ENCODE results near the gene COL4A1. TPM values are rescaled to one million over a fixed set of nuclear protein-coding genes. Genes with fewer than 3 reads are reported as not detected.

The COL4A1 gene
- total RNA-seq, 1 experiment from 2014 or later, result 269 TPM

- Histone ChIP-seq H3K4me1 (no peaks in the 10 kb centered on the region), H3K9me3 (replicated peaks) (no peaks in the 10 kb centered on the region), H3K4me3 (no peak overlapping the region), H3K36me3 (peaks cover 7% of the 10 kb centered on the region; the same call in 1 of the 2 replicates), H3K27ac (no peak overlapping the region), H3K27me3 (no peaks in the 10 kb centered on the region)
- no peak for DNase-seq
Measured at GRCh38 chr13:110290826-110291225, 16.1 kb downstream of the COL4A1 start.

GRCh38 chr13:110290153-110290552 is 16.8 kb downstream of the COL4A1 start:
- no peak for DNase-seq
- H3K4me1 ChIP-seq, result no peaks in the 10 kb centered on the region
- H3K27ac ChIP-seq, result no peak overlapping the region
- no peaks in the 10 kb centered on the region for H3K9me3 ChIP-seq (replicated peaks)
- H3K27me3 ChIP-seq, result no peaks in the 10 kb centered on the region
- peaks cover 10% of the 10 kb centered on the region; the same call in 1 of the 2 replicates for H3K36me3 ChIP-seq
- no peak overlapping the region for H3K4me3 ChIP-seq

GRCh38 chr13:110289661-110290060 is 17.3 kb downstream of the COL4A1 start:
- no peak overlapping the region for H3K27ac ChIP-seq
- H3K27me3 ChIP-seq, result no peaks in the 10 kb centered on the region
- no peaks in the 10 kb centered on the region for H3K4me1 ChIP-seq
- no peak for DNase-seq
- H3K36me3 ChIP-seq, result peaks cover 11% of the 10 kb centered on the region; the same call in 1 of the 2 replicates
- H3K9me3 ChIP-seq (replicated peaks), result no peaks in the 10 kb centered on the region
- no peak overlapping the region for H3K4me3 ChIP-seq

GRCh38 chr13:110289174-110289573 is 17.8 kb downstream of the COL4A1 start:
- H3K36me3 ChIP-seq, result peaks cover 13% of the 10 kb centered on the region; the same call in 1 of the 2 replicates
- DNase-seq, result no peak
- no peaks in the 10 kb centered on the region for H3K9me3 ChIP-seq (replicated peaks)
- H3K4me3 ChIP-seq, result no peak overlapping the region
- H3K4me1 ChIP-seq, result 0 out of 2 replicates have a peak, but pooled peaks cover 4% of the 10 kb centered on the region
- no peak overlapping the region for H3K27ac ChIP-seq
- no peaks in the 10 kb centered on the region for H3K27me3 ChIP-seq

DNA sequence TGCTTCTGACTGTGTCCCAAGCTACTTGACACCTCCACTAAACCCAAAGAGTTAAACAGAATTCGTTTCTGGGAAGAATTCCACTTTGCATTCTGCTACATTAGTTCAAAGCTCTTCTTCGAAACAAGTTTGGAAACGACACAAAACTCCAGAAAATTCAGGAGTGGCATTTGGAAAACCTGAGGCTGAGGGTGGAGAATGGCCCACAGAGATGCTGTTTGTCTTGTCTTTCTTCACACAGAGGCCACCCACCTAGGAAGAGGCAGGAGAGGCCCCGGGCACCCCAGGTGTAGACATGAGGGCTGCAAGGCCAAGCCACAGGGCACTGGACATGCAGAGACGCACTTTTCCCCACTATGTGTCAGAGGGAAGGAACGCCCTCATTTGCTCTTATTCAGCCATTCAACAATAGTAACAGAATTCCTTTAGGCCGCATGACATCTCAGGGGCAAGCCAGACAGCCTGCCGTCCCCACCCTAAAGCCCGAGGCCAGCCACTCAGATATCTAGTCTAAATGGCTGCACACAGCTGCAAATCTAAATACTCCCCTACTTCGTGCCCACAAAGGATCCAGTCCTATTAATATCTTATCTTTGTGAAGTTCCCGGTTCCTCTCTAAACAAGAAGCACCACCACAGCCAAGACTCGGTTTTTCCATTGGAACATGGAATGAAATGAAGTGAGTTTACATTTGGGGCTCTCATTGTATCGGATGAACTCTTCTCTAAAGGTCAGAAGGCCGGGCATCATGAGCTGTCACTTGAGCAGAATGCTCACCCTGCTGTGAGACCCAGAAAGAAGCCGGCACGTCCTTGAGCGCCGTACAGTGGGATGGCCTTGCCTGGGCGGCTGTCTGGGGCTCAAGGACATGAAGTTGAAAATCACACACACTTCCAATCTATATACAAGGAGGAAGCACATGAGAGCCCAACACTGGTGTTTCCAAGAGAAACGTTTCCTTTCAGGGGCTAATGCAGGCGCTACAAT is 19.8 kb downstream of the COL4A1 start:
- H3K9me3 ChIP-seq (replicated peaks), result no peaks in the 10 kb centered on the region
- H3K36me3 ChIP-seq, result peaks cover 20% of the 10 kb centered on the region
- H3K4me3 ChIP-seq, result no peak overlapping the region
- H3K27ac ChIP-seq, result no peak overlapping the region
- H3K27me3 ChIP-seq, result no peaks in the 10 kb centered on the region
- H3K4me1 ChIP-seq, result 0 out of 2 replicates have a peak, but pooled peaks cover 4% of the 10 kb centered on the region
- DNase-seq, result no peak

GRCh38 chr13:110285991-110286832 is 20.7 kb downstream of the COL4A1 start:
- Histone ChIP-seq H3K27me3 (no peaks in the 10 kb centered on the region), H3K27ac (no peak overlapping the region), H3K36me3 (peaks cover 24% of the 10 kb centered on the region), H3K4me3 (no peak overlapping the region), H3K9me3 (replicated peaks) (no peaks in the 10 kb centered on the region), H3K4me1 (0 out of 2 replicates have a peak, but pooled peaks cover 4% of the 10 kb centered on the region)
- no peak for DNase-seq

DNA sequence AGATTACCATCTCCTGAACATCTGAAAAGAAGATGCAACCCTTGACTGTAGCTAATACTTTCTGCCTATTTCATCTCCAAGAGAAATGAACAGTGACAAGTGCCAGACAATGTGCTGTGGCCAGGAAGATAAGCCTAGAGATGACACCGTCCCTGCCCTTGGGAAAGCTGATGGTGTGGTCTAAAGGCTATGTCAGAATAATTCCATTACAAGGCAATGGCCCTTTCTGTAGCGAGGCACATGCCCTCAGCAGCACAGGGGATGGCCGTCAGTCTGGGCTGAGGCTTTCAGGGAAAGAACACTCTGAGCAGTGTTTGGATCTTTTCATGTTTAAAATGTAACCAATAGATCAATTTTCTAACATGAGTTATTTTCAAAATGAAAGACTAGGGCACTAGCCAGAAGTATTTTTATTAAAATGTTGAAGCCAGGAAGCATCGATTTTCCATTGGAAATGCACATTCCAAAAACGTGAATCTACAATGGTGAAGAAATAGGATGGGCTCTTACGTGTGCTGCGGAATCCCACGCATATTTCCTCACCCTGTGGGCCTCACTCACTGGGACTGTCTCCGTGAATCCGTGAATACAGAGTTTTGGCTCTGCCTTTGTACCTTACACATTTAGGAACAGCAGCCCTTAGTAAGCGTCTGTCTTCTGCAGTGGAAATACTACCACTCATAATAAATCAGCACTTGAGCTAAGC is 22.0 kb downstream of the COL4A1 start:
- Histone ChIP-seq H3K4me3 (no peak overlapping the region), H3K27ac (no peak overlapping the region), H3K36me3 (peaks cover 24% of the 10 kb centered on the region), H3K9me3 (replicated peaks) (no peaks in the 10 kb centered on the region), H3K4me1 (0 out of 2 replicates have a peak, but pooled peaks cover 4% of the 10 kb centered on the region), H3K27me3 (no peaks in the 10 kb centered on the region)
- no peak for DNase-seq

DNA sequence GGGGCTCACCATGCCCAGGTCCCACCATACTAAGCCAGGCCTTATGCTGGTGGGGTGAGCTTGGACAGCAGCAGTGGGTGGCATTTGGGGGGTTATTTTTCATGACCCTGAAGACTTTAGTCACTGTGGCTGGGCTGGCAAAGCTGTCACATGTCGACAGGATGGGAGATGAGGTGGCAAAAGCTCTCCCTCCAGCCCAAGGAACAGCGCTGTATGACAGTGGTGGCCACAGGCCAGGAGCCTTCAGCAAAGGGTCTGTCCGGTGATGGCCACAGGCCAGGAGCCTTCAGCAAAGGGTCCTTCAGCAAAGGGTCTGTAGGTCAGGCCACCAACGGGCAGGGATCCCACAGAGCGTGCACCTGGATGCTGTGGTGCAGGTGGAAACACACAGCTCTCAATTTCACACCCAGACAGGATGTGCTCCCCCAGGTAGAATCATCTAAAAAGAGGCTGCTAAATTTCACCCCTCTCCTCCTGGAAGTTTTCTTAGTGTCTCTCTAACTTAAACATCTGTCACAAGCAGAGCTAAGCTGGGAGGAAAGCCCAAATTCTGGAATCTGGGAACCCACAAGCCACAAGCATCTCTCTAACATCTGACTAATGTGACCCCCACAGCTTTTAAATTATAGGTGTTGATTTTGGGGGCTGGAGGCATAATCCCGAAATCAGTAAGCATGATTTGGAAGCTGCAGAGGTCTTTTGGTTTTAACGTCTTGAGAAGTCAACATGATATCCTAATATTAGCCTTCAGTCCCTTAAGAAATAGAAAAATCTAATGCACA is 23.0 kb downstream of the COL4A1 start:
- Histone ChIP-seq H3K27ac (no peak overlapping the region), H3K4me3 (no peak overlapping the region), H3K4me1 (0 out of 2 replicates have a peak, but pooled peaks cover 4% of the 10 kb centered on the region), H3K36me3 (peaks cover 18% of the 10 kb centered on the region), H3K9me3 (replicated peaks) (no peaks in the 10 kb centered on the region), H3K27me3 (no peaks in the 10 kb centered on the region)
- no peak for DNase-seq

GRCh38 chr13:110282316-110282841 is 24.6 kb downstream of the COL4A1 start:
- Histone ChIP-seq H3K9me3 (replicated peaks) (0 out of 2 replicates have a peak, but pooled peaks cover 2% of the 10 kb centered on the region), H3K27ac (no peak overlapping the region), H3K4me1 (0 out of 2 replicates have a peak, but pooled peaks cover 4% of the 10 kb centered on the region), H3K4me3 (no peak overlapping the region), H3K27me3 (no peaks in the 10 kb centered on the region), H3K36me3 (peaks cover 18% of the 10 kb centered on the region)
- DNase-seq, result no peak

GRCh38 chr13:110281736-110282135 is 25.2 kb downstream of the COL4A1 start:
- H3K9me3 ChIP-seq (replicated peaks), result 0 out of 2 replicates have a peak, but pooled peaks cover 2% of the 10 kb centered on the region
- no peak for DNase-seq
- H3K4me1 ChIP-seq, result 0 out of 2 replicates have a peak, but pooled peaks cover 4% of the 10 kb centered on the region
- no peaks in the 10 kb centered on the region for H3K27me3 ChIP-seq
- H3K27ac ChIP-seq, result no peak overlapping the region
- peaks cover 18% of the 10 kb centered on the region for H3K36me3 ChIP-seq
- H3K4me3 ChIP-seq, result no peak overlapping the region

GRCh38 chr13:110280985-110281688 is 25.8 kb downstream of the COL4A1 start:
- 0 out of 2 replicates have a peak, but pooled peaks cover 2% of the 10 kb centered on the region for H3K9me3 ChIP-seq (replicated peaks)
- no peaks in the 10 kb centered on the region for H3K27me3 ChIP-seq
- DNase-seq, result no peak
- peaks cover 18% of the 10 kb centered on the region for H3K36me3 ChIP-seq
- H3K4me1 ChIP-seq, result 0 out of 2 replicates have a peak, but pooled peaks cover 4% of the 10 kb centered on the region
- no peak overlapping the region for H3K4me3 ChIP-seq
- H3K27ac ChIP-seq, result no peak overlapping the region

GRCh38 chr13:110280231-110280813 is 26.6 kb downstream of the COL4A1 start:
- no peak overlapping the region for H3K27ac ChIP-seq

More at GRCh38 chr13:110280231-110280813, 26.6 kb downstream of the COL4A1 start:
- no peak for DNase-seq
- H3K36me3 ChIP-seq, result peaks cover 15% of the 10 kb centered on the region
- 0 out of 2 replicates have a peak, but pooled peaks cover 2% of the 10 kb centered on the region for H3K9me3 ChIP-seq (replicated peaks)
- 0 out of 2 replicates have a peak, but pooled peaks cover 4% of the 10 kb centered on the region for H3K4me1 ChIP-seq
- no peaks in the 10 kb centered on the region for H3K27me3 ChIP-seq
- no peak overlapping the region for H3K4me3 ChIP-seq
